IPS DF 19.7 (cell line): ENCODE data around the gene SFMBT2.
"Not testable (repeated sequence)": the region's sequence is repeated elsewhere in the genome, so short reads cannot be mapped to it uniquely, and the experiment has no call there.

Experiments used
- DNase-seq: peaks from one replicate; pipeline ENCODE4 v3.0.0-alpha.2; 2013; ENCODE audit warnings: low read depth, low spot score

Gene SFMBT2

DNA sequence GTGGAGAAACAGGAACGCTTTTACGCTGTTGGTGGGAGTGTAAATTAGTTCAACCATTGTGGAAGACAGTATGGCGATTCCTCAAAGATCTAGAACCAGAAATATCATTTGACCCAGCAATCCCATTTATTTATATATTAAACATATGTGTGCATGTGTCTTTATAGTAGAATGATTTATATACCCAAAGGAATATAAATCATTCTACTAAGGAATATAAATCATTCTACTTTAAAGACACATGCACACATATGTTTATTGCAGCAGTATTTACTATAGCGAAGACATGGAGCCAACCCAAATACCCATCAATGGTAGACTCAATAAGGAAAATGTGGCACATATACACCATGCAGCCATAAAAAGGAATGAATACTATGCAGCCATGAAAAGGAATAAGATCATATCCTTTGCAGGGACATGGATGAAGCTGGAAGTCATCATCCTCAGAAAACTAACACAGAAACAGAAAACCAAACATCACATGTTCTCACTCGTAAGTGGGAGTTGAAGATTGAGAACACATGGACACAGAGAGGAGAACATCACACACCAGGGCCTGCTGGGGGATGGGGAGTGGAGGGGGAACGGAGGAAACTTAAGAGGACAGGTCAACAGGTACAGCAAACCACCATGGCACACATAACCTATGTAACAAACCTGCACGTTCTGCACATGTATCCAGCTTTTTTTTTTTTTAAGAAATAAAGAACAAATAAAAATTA is 111.1 kb downstream of the SFMBT2 start:
- DNase-seq: not testable (repeated sequence)

- DNase-seq: no peak
Observed at GRCh38 chr10:7298495-7298894, 112.3 kb downstream of the SFMBT2 start.

GRCh38 chr10:7297094-7297493 is 113.7 kb downstream of the SFMBT2 start:
- DNase-seq: no peak

DNA sequence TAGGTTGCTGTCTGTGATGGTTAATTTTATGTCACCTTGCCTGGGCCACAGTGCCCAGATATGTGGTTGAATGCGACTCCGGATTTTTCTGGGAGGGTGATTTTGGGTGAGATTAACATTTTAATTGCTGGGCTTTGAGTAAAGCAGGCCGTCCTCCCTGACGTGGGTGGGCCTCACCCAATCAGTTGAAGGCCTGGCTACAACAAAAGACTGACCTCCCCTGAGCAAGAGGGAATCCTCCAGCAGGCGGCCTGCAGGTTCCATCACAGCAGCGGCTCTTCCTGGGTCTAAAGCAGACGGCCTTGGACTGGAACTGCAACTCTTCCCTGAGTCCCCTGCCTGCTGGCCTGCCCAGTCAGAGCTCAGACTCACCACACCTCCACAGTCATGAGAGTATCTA is 114.2 kb downstream of the SFMBT2 start:
- DNase-seq: no peak

DNA sequence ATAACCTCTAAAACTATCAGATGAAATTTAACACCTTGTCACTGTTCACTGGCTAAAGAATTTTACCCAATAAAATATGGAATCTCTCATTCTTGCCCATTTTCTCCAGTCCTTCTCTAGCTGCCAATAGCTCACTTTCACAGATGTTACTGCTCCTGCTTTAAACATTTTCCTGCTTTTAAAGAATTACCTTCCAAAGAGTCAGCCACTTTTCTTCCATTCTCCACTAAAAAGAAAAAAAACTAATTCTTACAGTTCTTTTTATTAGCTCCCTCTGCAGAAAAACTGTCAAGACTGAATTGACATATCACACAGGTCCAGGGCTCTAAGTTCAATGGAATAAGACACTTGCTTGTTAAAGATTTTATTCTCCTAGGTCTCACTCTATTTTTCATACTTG is 114.8 kb downstream of the SFMBT2 start:
- DNase-seq: no peak

DNA sequence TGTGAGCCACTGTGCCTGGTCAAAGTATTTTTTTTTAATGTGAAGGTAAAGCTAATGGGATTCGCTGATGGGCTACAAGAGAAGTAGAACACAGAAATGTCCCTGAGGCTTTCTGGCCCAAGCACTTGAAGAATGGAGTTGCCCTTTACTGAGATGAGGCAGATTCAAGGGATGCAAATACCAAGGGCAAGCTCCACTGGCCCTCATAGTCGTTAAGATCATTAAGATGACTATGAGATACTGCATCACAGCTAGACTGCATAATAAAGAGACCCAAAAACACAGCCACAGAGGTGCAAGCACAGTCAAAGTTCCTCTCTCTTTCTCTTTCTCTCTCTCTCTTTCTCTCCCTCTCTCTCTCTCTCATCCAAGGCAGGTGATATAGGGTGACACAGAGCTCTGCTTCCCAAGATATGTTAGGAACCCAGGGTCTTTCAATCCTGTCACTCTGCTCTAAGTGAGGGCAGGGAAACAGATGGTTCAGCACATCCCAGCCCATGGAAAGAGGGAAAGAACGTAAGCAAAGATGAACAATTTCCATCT is 117.4 kb downstream of the SFMBT2 start:
- DNase-seq: no peak

GRCh38 chr10:7291487-7292270 is 119.2 kb downstream of the SFMBT2 start:
- DNase-seq: no peak

- DNase-seq: no peak
Observed at GRCh38 chr10:7288060-7288690, 122.7 kb downstream of the SFMBT2 start.

GRCh38 chr10:7287377-7287776 is 123.5 kb downstream of the SFMBT2 start:
- DNase-seq: no peak

DNA sequence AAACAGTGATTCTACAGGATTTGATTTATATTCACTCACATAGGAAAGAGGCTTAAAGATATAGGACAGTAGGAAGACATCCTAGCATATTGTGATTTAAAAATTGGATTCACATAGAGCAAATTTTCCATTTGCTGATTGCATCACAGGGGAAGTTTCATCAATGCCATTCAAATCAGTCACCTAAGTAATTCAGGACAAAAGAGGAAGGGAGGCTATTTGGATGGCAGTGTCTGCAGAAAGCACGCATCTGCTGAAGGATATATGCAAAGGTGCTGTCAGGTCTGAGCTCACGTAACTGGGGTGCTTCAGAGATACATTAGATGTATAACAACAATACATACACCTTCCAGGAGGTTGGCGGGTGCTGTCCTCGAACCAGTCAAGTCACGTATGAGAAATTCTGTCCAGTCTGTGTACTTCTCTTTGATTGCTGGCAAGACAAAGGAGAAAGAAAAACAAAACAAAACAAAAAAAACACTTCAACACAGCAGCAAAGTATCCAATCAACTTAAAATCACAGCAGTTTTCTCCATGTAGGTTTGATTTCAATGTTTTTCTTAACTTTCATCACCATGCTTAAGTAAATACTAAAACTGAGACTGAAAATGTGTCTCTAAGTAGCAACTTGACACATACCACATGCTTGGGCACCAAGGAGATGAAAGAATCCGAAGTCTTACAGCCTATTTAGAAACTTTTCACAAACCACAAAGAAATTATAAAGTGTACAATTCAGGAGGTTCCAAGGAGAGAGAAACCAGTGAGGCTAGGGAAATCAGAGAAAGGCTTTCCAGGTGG is 125.1 kb downstream of the SFMBT2 start:
- no peak for DNase-seq

- no peak for DNase-seq
Observed at GRCh38 chr10:7283246-7283645, 127.6 kb downstream of the SFMBT2 start.

GRCh38 chr10:7282457-7282856 is 128.4 kb downstream of the SFMBT2 start:
- no peak for DNase-seq

GRCh38 chr10:7281429-7281828 is 129.4 kb downstream of the SFMBT2 start:
- no peak for DNase-seq

DNA sequence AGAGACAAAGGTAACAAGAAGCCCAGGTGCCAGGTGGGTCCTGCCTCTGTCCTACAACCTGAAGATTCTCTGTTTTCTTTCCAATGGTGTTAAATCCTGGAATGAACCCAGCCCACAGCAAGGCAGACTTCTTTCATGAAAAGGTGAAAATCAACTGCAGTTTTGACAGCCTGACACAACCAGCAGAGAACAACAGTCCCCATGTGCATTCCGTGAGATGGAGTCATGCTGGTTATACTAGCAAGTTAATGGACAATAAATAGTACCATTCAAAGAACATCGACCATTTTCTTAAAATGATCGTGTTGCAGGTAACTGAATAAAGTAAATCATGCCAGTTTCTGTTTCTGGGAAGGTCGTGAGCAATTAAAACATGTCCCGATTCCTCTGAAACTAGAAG is 131.5 kb downstream of the SFMBT2 start:
- DNase-seq: no peak

- no peak for DNase-seq
Observed at GRCh38 chr10:7277867-7278266, 133.0 kb downstream of the SFMBT2 start.

DNA sequence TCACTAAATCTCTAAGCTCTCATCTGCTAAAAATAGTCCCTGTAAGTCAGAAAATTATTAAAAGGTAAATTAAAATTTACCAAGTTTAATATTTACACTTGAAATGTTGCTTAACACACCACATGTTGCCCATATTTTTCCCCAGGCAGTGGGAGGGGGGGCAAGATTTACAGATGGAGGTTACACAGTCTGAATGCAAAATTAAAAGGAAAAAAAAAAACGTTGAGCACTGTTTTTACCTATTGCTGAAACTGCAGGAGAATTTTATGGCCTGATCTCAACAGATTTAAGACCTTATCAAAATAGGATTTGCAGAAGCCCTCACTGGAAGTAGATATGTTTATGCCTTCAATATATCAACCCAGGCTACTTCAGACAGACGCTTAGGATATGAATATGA is 133.4 kb downstream of the SFMBT2 start:
- DNase-seq: no peak

DNA sequence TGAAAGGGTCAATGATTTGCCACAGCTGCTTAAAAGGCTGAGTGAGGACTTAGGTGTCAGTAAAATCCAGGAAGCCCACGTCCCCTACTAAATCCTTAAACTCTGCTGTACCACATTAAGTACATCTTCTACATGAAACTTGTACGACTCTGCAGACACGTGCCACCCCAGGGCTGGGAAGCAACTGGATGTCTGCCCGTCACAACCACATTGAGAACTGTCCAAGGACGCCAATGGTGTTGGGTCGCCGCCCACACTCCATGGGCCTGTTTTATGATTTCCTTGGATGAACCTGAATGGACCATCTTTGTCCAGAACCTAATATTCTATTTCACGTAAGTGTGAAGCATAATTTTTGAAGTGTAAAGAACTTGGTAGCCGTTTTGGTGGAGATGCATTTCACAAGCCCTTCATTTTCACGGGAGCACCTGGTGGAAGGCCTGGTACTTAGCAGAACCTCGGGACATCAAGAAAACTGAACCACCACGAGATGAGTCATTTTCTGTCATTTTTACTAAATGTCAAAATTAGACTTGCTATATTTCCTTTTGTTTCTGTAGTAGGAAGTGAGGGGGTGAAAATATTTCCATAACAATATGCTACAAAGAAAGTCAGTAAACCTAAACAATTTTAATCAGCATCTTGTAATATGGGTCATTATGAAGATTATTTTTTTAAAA is 134.9 kb downstream of the SFMBT2 start:
- DNase-seq: no peak

DNA sequence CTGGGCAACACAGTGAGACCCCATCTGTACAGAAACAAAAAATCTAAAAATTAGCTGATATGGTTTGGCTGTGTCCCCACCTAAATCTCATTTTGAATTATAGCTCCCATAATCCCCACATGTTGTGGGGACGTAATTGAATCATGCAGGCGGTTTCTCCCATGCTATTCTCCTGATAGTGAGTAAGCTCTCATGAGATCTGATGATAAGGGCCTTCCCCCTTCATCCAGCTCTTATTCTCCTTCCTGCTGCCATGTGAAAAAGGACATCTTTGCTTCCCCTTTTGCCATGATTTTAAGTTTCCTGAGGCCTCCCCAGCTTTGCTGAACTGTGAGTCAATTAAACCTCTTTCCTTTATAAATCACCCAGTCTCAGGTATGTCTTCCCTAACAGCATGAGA is 136.5 kb downstream of the SFMBT2 start:
- no peak for DNase-seq

DNA sequence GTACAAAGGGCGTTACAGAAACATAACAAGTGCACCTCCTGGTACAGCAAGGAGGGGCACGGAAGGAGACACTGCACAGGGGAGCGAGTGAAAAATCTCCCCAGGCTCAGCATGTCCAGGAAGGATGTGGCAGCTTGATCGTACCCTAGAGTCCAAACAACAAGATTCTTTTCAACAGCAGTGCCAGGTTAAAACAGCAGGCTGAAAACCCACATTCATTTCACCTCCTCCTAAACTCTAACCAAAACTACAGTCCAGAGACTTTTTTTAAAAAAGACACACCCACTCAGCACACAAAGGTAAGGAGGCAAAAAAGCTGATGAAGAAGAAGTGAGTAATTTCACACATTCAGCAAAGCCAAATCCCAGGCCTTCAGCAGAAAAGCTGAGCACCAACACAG is 138.8 kb downstream of the SFMBT2 start:
- DNase-seq: no peak

- no peak for DNase-seq
Observed at GRCh38 chr10:7269988-7270387, 140.8 kb downstream of the SFMBT2 start.

DNA sequence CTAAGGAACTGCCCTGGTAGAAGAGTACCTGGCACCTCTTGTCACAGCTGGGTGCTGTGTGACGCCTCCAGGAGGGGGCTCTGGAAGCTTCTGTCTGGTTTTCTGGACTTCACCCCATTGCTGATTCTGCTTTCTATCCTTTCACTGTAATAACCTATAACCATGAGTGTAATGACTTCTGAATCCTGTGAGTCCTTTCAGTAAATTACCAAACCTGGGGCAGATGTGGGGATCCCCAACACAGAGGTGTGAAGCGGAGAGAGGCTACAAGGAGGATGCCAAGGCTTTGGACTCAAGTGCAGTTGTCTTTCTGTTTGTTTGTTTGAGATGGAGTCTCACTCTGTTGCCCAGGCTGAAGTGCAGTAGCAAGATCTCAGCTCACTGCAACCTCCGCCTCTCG is 143.7 kb downstream of the SFMBT2 start:
- DNase-seq: no peak
